Mucosa of descending colon (tissue), 3 donors: ENCODE measurements around the gene LRBA. TPM values are rescaled to one million over a fixed set of nuclear protein-coding genes. Genes with fewer than 3 reads are reported as not detected.

ENCODE experiments used
- ATAC-seq: fragments of 200-7000 bp; cut with Tn5 transposase; one replicate; pipeline ENCODE4 v1.9.1; 2020; ENCODE audit warnings: mild to moderate bottlenecking, moderate library complexity
- DNase-seq, 3 donors: peaks; one replicate each; pipeline ENCODE4 v3.0.0-alpha.2; 2020
- H3K36me3 ChIP-seq: fragments of 200-600 bp; one replicate; pipeline ENCODE4 v1.8.0; 2021; ENCODE audit warnings: low read depth, mild to moderate bottlenecking
- H3K4me1 ChIP-seq: fragments of 200-600 bp; one replicate; pipeline ENCODE4 v1.8.0; 2021; ENCODE audit warnings: low read depth, mild to moderate bottlenecking
- H3K4me3 ChIP-seq: fragments of 200-600 bp; one replicate; pipeline ENCODE4 v1.8.0; 2021; ENCODE audit warnings: mild to moderate bottlenecking
- H3K9me3 ChIP-seq: fragments of 200-600 bp; one replicate; pipeline ENCODE4 v1.8.0; 2021; ENCODE audit warnings: mild to moderate bottlenecking
- intact Hi-C, 2 donors: fragments of 100-400 bp; cut with DNase I in 1 of 2; cut with micrococcal nuclease in 1 of 2; formaldehyde crosslinking; loops; one replicate each; pipeline versions ENCODE4 v1.11.0 to v1.11.1; 2022; cut with DNase I, micrococcal nuclease
- total RNA-seq, 3 donors: library from RNA; stranded (reverse); fragmentation: NEBNext Ultra II Directional in 2 of 3; extraction: Animal tissue kit (Norgen Biotek cat#: 25700) in 2 of 3; gene quantifications; one replicate each; pipeline versions ENCODE4 v1.2.1 to v1.2.4, GENCODE V29; 2021 to 2023
- TF ChIP-seq, protein P1 (sequence below): fragments of 200-600 bp; IDR thresholded peaks from one replicate; pipeline ENCODE4 v1.8.0; 2022; ENCODE audit warnings: antibody characterized with exemption, mild to moderate bottlenecking
- donor health status: DM: no; HTN: no; CAD: no; lungs with moderate emphysema.
- donor health status: DM: no; HTN: no; CAD: no.
- donor health status: DM: no; HTN: yes; CAD: no.

The LRBA gene
- total RNA-seq, 3 donors from 2014 or later: 69.8 to 98.4 (median 76.2) TPM

GRCh38 chr4:150818661-150819060, 196.4 kb downstream of the LRBA start:
- Histone ChIP-seq H3K36me3 (no peaks in the 10 kb centered on the region), H3K9me3 (no peaks in the 10 kb centered on the region), H3K4me1 (no peaks in the 10 kb centered on the region), H3K4me3 (no peak overlapping the region)
- TF ChIP-seq, protein P1, sequence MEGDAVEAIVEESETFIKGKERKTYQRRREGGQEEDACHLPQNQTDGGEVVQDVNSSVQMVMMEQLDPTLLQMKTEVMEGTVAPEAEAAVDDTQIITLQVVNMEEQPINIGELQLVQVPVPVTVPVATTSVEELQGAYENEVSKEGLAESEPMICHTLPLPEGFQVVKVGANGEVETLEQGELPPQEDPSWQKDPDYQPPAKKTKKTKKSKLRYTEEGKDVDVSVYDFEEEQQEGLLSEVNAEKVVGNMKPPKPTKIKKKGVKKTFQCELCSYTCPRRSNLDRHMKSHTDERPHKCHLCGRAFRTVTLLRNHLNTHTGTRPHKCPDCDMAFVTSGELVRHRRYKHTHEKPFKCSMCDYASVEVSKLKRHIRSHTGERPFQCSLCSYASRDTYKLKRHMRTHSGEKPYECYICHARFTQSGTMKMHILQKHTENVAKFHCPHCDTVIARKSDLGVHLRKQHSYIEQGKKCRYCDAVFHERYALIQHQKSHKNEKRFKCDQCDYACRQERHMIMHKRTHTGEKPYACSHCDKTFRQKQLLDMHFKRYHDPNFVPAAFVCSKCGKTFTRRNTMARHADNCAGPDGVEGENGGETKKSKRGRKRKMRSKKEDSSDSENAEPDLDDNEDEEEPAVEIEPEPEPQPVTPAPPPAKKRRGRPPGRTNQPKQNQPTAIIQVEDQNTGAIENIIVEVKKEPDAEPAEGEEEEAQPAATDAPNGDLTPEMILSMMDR: no peak
- intact Hi-C loops: no loop called here
- ATAC-seq (no peak), DNase-seq (no peak)

- H3K4me1 ChIP-seq: no peaks in the 10 kb centered on the region
- H3K9me3 ChIP-seq: no peaks in the 10 kb centered on the region
- no peaks in the 10 kb centered on the region for H3K36me3 ChIP-seq
- ATAC-seq (no peak), DNase-seq (no peak)
- no peak overlapping the region for H3K4me3 ChIP-seq
- intact Hi-C loops: no loop called here
- TF ChIP-seq, protein P1: no peak
Measured at GRCh38 chr4:150817804-150818528, 197.1 kb downstream of the LRBA start.

- DNase-seq (no peak), ATAC-seq (no peak)
- TF ChIP-seq, protein P1: no peak
- intact Hi-C loops: no loop called here
- H3K9me3 ChIP-seq: no peaks in the 10 kb centered on the region
- no peaks in the 10 kb centered on the region for H3K4me1 ChIP-seq
- no peak overlapping the region for H3K4me3 ChIP-seq
- H3K36me3 ChIP-seq: no peaks in the 10 kb centered on the region
Measured at GRCh38 chr4:150817017-150817416, 198.1 kb downstream of the LRBA start.

DNA sequence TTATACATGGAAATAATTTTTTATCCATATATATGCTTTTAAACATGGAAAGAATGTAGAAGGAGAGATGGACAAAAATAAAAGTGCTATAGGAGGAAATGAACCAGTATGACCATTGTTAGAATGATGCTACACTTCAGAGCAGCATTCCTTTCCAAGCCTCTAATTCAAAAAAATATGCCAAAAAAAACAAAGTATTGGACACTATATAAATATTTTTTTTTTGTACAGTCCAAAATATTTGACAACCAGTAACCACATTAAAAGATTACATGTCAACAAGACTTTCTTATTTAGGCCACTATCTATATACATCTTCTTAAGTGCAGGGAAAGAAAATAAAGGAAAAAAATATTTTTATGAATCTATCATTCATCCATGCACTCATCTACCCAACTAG, 198.6 kb downstream of the LRBA start:
- Histone ChIP-seq H3K9me3 (no peaks in the 10 kb centered on the region), H3K4me1 (no peaks in the 10 kb centered on the region), H3K4me3 (no peak overlapping the region), H3K36me3 (no peaks in the 10 kb centered on the region)
- no peak for ATAC-seq
- no peak for DNase-seq
- intact Hi-C loops: no loop called here
- TF ChIP-seq, protein P1: no peak

GRCh38 chr4:150814873-150815272, 200.2 kb downstream of the LRBA start:
- no peaks in the 10 kb centered on the region for H3K9me3 ChIP-seq
- H3K36me3 ChIP-seq: no peaks in the 10 kb centered on the region
- no peak for ATAC-seq
- no peak for DNase-seq
- intact Hi-C loops: no loop called here
- TF ChIP-seq, protein P1: no peak
- H3K4me1 ChIP-seq: no peaks in the 10 kb centered on the region
- H3K4me3 ChIP-seq: no peak overlapping the region
